ENCODE measurements around the gene ERBB4. TPM values are rescaled to one million over a fixed set of nuclear protein-coding genes. Genes with fewer than 3 reads are reported as not detected.

ERBB4 gene
- total RNA-seq, 1 donor from 2014 or later, result 8.3 TPM

- Histone ChIP-seq H3K9me3 (replicated peaks) (no peaks in the 10 kb centered on the region), H3K27ac (replicated peaks) (no peak overlapping the region), H3K4me1 (no peaks in the 10 kb centered on the region), H3K27me3 (ENCODE audit: low read depth) (no peaks in the 10 kb centered on the region), H3K4me3 (no peak overlapping the region), H3K36me3 (no peaks in the 10 kb centered on the region)
- intact Hi-C loops (cut with micrococcal nuclease), result no loop called here
- DNase-seq, result no peak
- no peak for TF ChIP-seq CTCF (IDR thresholded peaks at IDR 0.05; ENCODE audit: borderline replicate concordance)
Observed at GRCh38 chr2:211649331-211649730, 889.3 kb downstream of the ERBB4 start.

- H3K36me3 ChIP-seq, result no peaks in the 10 kb centered on the region
- H3K27ac ChIP-seq (replicated peaks), result no peak overlapping the region
- H3K27me3 ChIP-seq (ENCODE audit: low read depth), result no peaks in the 10 kb centered on the region
- DNase-seq, result no peak
- no peak overlapping the region for H3K4me3 ChIP-seq
- intact Hi-C loops (cut with micrococcal nuclease), result no loop called here
- TF ChIP-seq CTCF (IDR thresholded peaks at IDR 0.05; ENCODE audit: borderline replicate concordance), result no peak
- no peaks in the 10 kb centered on the region for H3K4me1 ChIP-seq
- peaks cover 16% of the 10 kb centered on the region for H3K9me3 ChIP-seq (replicated peaks)
Observed at GRCh38 chr2:211631503-211631902, 907.1 kb downstream of the ERBB4 start.

GRCh38 chr2:211623096-211623495 is 915.5 kb downstream of the ERBB4 start:
- Histone ChIP-seq H3K27ac (replicated peaks) (no peak overlapping the region), H3K4me3 (no peak overlapping the region), H3K27me3 (ENCODE audit: low read depth) (no peaks in the 10 kb centered on the region), H3K36me3 (no peaks in the 10 kb centered on the region), H3K9me3 (replicated peaks) (no peaks in the 10 kb centered on the region), H3K4me1 (no peaks in the 10 kb centered on the region)
- TF ChIP-seq CTCF (IDR thresholded peaks at IDR 0.05; ENCODE audit: borderline replicate concordance), result no peak
- no peak for DNase-seq
- intact Hi-C loops (cut with micrococcal nuclease), result no loop called here

GRCh38 chr2:211620986-211621385 is 917.6 kb downstream of the ERBB4 start:
- Histone ChIP-seq H3K27ac (replicated peaks) (no peak overlapping the region), H3K9me3 (replicated peaks) (no peaks in the 10 kb centered on the region), H3K4me3 (no peak overlapping the region), H3K4me1 (no peaks in the 10 kb centered on the region), H3K36me3 (no peaks in the 10 kb centered on the region), H3K27me3 (ENCODE audit: low read depth) (no peaks in the 10 kb centered on the region)
- intact Hi-C loops (cut with micrococcal nuclease), result no loop called here
- no peak for TF ChIP-seq CTCF (IDR thresholded peaks at IDR 0.05; ENCODE audit: borderline replicate concordance)
- no peak for DNase-seq

GRCh38 chr2:211617803-211618202 is 920.8 kb downstream of the ERBB4 start:
- Histone ChIP-seq H3K27ac (replicated peaks) (no peak overlapping the region), H3K9me3 (replicated peaks) (no peaks in the 10 kb centered on the region), H3K4me1 (no peaks in the 10 kb centered on the region), H3K4me3 (no peak overlapping the region), H3K36me3 (no peaks in the 10 kb centered on the region), H3K27me3 (ENCODE audit: low read depth) (no peaks in the 10 kb centered on the region)
- intact Hi-C loops (cut with micrococcal nuclease), result no loop called here
- TF ChIP-seq CTCF (IDR thresholded peaks at IDR 0.05; ENCODE audit: borderline replicate concordance), result no peak
- DNase-seq, result no peak

GRCh38 chr2:211611621-211612020 is 927.0 kb downstream of the ERBB4 start:
- intact Hi-C loops (cut with micrococcal nuclease), result no loop called here
- DNase-seq, result no peak
- no peak overlapping the region for H3K27ac ChIP-seq (replicated peaks)
- H3K27me3 ChIP-seq (ENCODE audit: low read depth), result no peaks in the 10 kb centered on the region
- no peak overlapping the region for H3K4me3 ChIP-seq
- no peaks in the 10 kb centered on the region for H3K36me3 ChIP-seq
- TF ChIP-seq CTCF (IDR thresholded peaks at IDR 0.05; ENCODE audit: borderline replicate concordance), result no peak
- H3K4me1 ChIP-seq, result no peaks in the 10 kb centered on the region
- no peaks in the 10 kb centered on the region for H3K9me3 ChIP-seq (replicated peaks)
